Transverse colon (tissue), 4 donors: ENCODE data around the gene PLA2G5. TPM values are rescaled to one million over a fixed set of nuclear protein-coding genes. Genes with fewer than 3 reads are reported as not detected.

ENCODE experiments used
- DNase-seq: peaks from one replicate; pipeline ENCODE4 v3.0.0-alpha.2; 2019
- H3K27ac ChIP-seq, 4 donors: fragments of 200-600 bp; sonication (generic); 2 replicates each; pipeline ENCODE4 v1.5.1; 2016 to 2018; ENCODE audit warnings: inconsistent platforms in 4 of 4
- H3K27me3 ChIP-seq: fragments of 200-600 bp; sonication (generic); 2 replicates; pipeline ENCODE4 v1.5.1; 2017; ENCODE audit warnings: inconsistent platforms
- H3K36me3 ChIP-seq, 4 donors: fragments of 200-600 bp; sonication (generic); 2 replicates each; pipeline ENCODE4 v1.5.1; 2017 to 2019; ENCODE audit warnings: inconsistent platforms in 4 of 4
- H3K4me1 ChIP-seq, 4 donors: fragments of 200-600 bp; sonication (generic); 2 replicates each; pipeline ENCODE4 v1.5.1; 2017 to 2020; ENCODE audit warnings: inconsistent platforms in 4 of 4
- H3K4me3 ChIP-seq, 4 donors: fragments of 200-600 bp; sonication (generic); 1 replicate in 1 of 4; 2 replicates in 3 of 4; pipeline versions ENCODE4 v1.5.1 to v1.6.1; 2017 to 2019; ENCODE audit warnings: inconsistent platforms in 4 of 4
- H3K9me3 ChIP-seq, 2 donors: fragments of 200-600 bp; sonication (generic); 2 replicates each; pipeline ENCODE4 v1.5.1; 2017 to 2019; ENCODE audit warnings: inconsistent platforms in 2 of 2
- CTCF ChIP-seq, 5 experiments: fragments of 200-600 bp in 3 of 5; fragments of 450-650 bp in 2 of 5; sonication (generic) in 3 of 5; IDR thresholded peaks; 1 replicate in 2 of 5; 2 replicates in 3 of 5; pipeline ENCODE4 v1.5.1; 2016 to 2017; ENCODE audit warnings: antibody characterized with exemption in 5 of 5, inconsistent platforms in 3 of 5, mild to moderate bottlenecking in 2 of 5, moderate library complexity in 1 of 5
- EP300 ChIP-seq: sonication (generic); formaldehyde crosslinking; IDR thresholded peaks from one replicate; pipeline ENCODE4 v1.6.1; 2017; ENCODE audit warnings: antibody characterized with exemption, low read depth
- POLR2A ChIP-seq: fragments of 450-650 bp; IDR thresholded peaks from one replicate; pipeline ENCODE4 v1.6.1; 2016; ENCODE audit warnings: antibody characterized with exemption, mild to moderate bottlenecking, moderate library complexity
- POLR2AphosphoS5 ChIP-seq, 3 donors: sonication (generic); formaldehyde crosslinking; IDR thresholded peaks; one replicate each; pipeline ENCODE4 v1.6.1; 2016; ENCODE audit warnings: antibody characterized with exemption in 3 of 3
- WGBS, 2 donors: methylation state at CpG; one replicate each; pipeline ENCODE4 v1.1.5; 2018; ENCODE audit warnings: low coverage in 1 of 2; 5-methylcytosine and 5-hydroxymethylcytosine counted together
- in situ Hi-C, 4 donors: fragments of 200-750 bp; cut with MboI; loops; one replicate each; pipeline versions ENCODE4 v1.15.0 to v1.15.1; 2017; ENCODE audit warnings: low sequenced_read_pairs in 3 of 4, low pct_ligation_motif_present in 1 of 4, low pct_unique_long_range_greater_than_20kb in 1 of 4
- intact Hi-C: fragments of 100-400 bp; cut with DNase I; formaldehyde crosslinking; loops from one replicate; pipeline ENCODE4 v1.15.1; 2023; ENCODE audit warnings: low total_unique reads
- total RNA-seq, 4 donors: library from RNA; depleted of rRNA; stranded (reverse); fragments of >200 nt; gene quantifications; one replicate each; pipeline ENCODE4 v1.1.0, GENCODE V29; 2016

The PLA2G5 gene
- total RNA-seq, 4 donors from 2014 or later: 0.60 to 3.1 (median 2.9) TPM; not detected in 1

DNA sequence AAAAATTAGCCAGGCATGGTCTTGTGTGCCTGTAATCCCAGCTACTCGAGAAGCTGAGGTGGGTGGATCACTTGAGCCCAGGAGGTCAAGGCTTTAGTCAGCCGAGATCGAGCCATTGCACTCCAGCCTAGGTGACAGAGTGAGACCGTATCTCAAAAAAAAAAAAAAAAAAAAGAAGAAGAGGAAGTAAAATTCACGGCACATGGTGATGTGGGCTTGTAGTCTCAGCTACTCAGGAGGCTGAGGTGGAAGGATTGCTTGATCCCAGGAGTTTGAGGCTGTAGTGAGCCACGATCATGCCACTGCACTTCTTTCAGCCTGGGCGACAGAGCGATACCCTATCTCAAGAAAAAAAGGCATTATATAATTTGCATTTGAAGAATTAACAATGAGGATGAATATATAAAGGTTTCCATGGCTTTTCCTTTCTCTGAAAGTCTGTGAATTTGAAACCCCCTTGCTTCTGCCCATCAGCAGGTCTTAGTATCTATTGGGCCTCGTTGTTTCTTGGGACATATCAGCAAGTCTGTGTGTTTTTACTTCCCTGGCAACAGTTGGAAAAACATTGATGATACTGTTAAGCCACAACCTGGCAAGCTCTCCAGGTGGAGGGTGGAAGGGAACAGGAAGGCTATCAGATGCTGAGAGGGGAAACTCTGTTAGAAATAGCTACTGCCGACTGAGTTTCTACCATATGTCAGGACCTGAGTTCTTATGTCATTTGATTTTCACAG lies 53.9 kb downstream of the PLA2G5 start:
- in situ Hi-C loops: no loop called here
- no peak overlapping the region for H3K27ac ChIP-seq
- 53 to 60% methylated on average over 7 to 10 of the region's 10 CpGs for WGBS, 2 donors

GRCh38 chr1:20124456-20125057 lies 54.6 kb downstream of the PLA2G5 start:
- WGBS, 2 donors: 49% methylated on average over 7 of the region's 7 CpGs; no CpG with 5 or more reads in 1 of the 2 donors
- H3K27ac ChIP-seq: no peak overlapping the region

More for the DNA sequence above, 53.9 kb downstream of the PLA2G5 start:
- Histone ChIP-seq H3K4me1 (peaks cover 0 to 11% (median 1%) of the 10 kb centered on the region in 4 donors), H3K36me3 (no peaks in the 10 kb centered on the region), H3K9me3 (no peaks in the 10 kb centered on the region), H3K27me3 (no peaks in the 10 kb centered on the region), H3K4me3 (no peak overlapping the region)
- DNase-seq: no peak
- TF ChIP-seq EP300: no peak
- TF ChIP-seq CTCF (IDR thresholded peaks at IDR 0.05): no peak
- no peak for TF ChIP-seq POLR2A
- TF ChIP-seq POLR2AphosphoS5 (IDR thresholded peaks at IDR 0.05): no peak
- intact Hi-C loops: no loop called here

GRCh38 chr1:20125100-20125499 lies 55.1 kb downstream of the PLA2G5 start:
- Histone ChIP-seq H3K9me3 (peaks cover 0 to 4% of the 10 kb centered on the region in 2 donors), H3K27ac (no peak overlapping the region), H3K4me1 (peaks cover 0 to 11% (median 1%) of the 10 kb centered on the region in 4 donors), H3K4me3 (no peak overlapping the region), H3K36me3 (no peaks in the 10 kb centered on the region), H3K27me3 (no peaks in the 10 kb centered on the region)
- 74 to 83% methylated on average over 6 to 10 of the region's 10 CpGs for WGBS, 2 donors
- no peak for DNase-seq
- in situ Hi-C loops (no loop called here), intact Hi-C loops (no loop called here)
- TF ChIP-seq POLR2A (no peak), CTCF (IDR thresholded peaks at IDR 0.05) (no peak), EP300 (no peak), POLR2AphosphoS5 (IDR thresholded peaks at IDR 0.05) (no peak)

More at GRCh38 chr1:20124456-20125057, 54.6 kb downstream of the PLA2G5 start:
- peak; percentile 44 for DNase-seq
- H3K27me3 ChIP-seq: no peaks in the 10 kb centered on the region
- no peaks in the 10 kb centered on the region for H3K36me3 ChIP-seq
- no peak overlapping the region for H3K4me3 ChIP-seq
- intact Hi-C loops (no loop called here), in situ Hi-C loops (no loop called here)
- no peak for TF ChIP-seq EP300
- no peak for TF ChIP-seq POLR2AphosphoS5 (IDR thresholded peaks at IDR 0.05)
- H3K4me1 ChIP-seq: peaks cover 0 to 11% (median 1%) of the 10 kb centered on the region in 4 donors
- H3K9me3 ChIP-seq: peaks cover 0 to under 1% of the 10 kb centered on the region in 2 donors

DNA sequence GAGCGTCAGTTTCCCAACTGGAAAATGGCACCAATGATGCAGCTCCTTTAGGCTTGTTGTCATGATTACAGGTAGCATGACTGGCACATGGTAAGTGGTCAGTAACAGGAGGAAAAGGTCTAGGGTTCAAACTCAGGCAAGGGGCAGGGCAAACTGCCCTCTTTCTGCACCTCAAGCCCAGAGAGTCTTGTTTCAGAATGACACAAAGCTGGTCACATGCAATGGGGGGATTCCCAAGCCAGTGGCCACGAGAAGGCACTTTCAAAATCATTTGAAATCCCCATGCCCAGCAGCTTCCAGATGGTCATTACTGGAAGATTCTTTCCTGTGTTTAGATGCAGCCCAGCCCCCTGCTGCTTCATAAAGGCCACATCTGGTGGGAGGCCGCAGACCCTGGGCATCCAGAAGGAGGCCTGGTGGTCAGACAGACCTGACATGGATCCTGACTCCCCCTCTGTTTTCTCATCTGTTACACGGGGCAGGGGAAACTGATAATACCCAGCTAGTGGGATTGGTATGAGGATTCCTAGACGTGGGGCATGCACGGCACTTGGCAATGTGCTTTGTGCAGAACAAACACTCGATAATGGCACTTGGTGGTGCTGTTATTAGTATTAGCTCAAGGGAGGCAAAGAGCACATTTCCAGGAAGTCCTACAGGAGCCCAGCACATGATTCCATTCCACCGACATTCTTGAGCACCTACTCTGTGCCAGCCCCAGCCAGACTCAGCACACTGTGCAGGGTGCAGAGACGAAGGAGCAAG lies 56.2 kb downstream of the PLA2G5 start:
- H3K4me3 ChIP-seq: no peak overlapping the region
- no peak for DNase-seq
- peaks cover 0 to 4% of the 10 kb centered on the region in 2 donors for H3K9me3 ChIP-seq
- intact Hi-C loops: no loop called here
- in situ Hi-C loops: no loop called here
- H3K27me3 ChIP-seq: no peaks in the 10 kb centered on the region
- 63 to 100% methylated on average over 1 to 9 of the region's 9 CpGs for WGBS, 2 donors
- no peak for TF ChIP-seq EP300
- TF ChIP-seq POLR2A: no peak
- TF ChIP-seq CTCF (IDR thresholded peaks at IDR 0.05): no peak
- no peak for TF ChIP-seq POLR2AphosphoS5 (IDR thresholded peaks at IDR 0.05)
- H3K4me1 ChIP-seq: peaks cover 0 to 11% (median 1%) of the 10 kb centered on the region in 4 donors
- no peaks in the 10 kb centered on the region for H3K36me3 ChIP-seq
- H3K27ac ChIP-seq: no peak overlapping the region
